NCI-H187 treated with DMSO at 0.1 percent for 48 hours (cell line): Measurements from ENCODE around the gene SYNE2.

Source experiments
- DNase-seq: peaks from one replicate; lab custom pipeline; 2025; lab: John Stamatoyannopoulos, UW

The SYNE2 gene

GRCh38 chr14:64253672-64254071 lies 400.9 kb downstream of the SYNE2 start:
- no peak for DNase-seq

GRCh38 chr14:64255756-64256155 lies 403.0 kb downstream of the SYNE2 start:
- no peak for DNase-seq

GRCh38 chr14:64260418-64260817 lies 407.6 kb downstream of the SYNE2 start:
- no peak for DNase-seq

GRCh38 chr14:64265222-64265621 lies 412.4 kb downstream of the SYNE2 start:
- DNase-seq, result no peak

GRCh38 chr14:64266239-64266638 lies 413.4 kb downstream of the SYNE2 start:
- no peak for DNase-seq

GRCh38 chr14:64272019-64272418 lies 419.2 kb downstream of the SYNE2 start:
- no peak for DNase-seq
